ENCODE results near the gene TNNC2. TPM values are rescaled to one million over a fixed set of nuclear protein-coding genes. Genes with fewer than 3 reads are reported as not detected.

TNNC2 gene
- total and polyA plus RNA-seq, 2 of the 13 experiments (the other 11 are each of a cell fraction or from before 2014, with no cell fraction given): 1.8 to 4.7 TPM

- TF ChIP-seq PCBP2 (optimal IDR thresholded peaks at IDR 0.05; ENCODE audit: low read depth, low read length, poor library complexity, severe bottlenecking) (no peak), ZNF18 (CRISPR knock-in tag; IDR thresholded peaks at IDR 0.05; ENCODE audit: insufficient replicate concordance) (no peak), ATF2 (CRISPR knock-in tag; IDR thresholded peaks at IDR 0.05) (0 out of 2 replicates have a peak, but pooled peaks have one; percentile 43), ZFP1 (CRISPR knock-in tag; IDR thresholded peaks at IDR 0.05) (no peak), HCFC1 (IDR thresholded peaks at IDR 0.05; ENCODE audit: low read depth, low read length) (no peak), SIN3A (IDR thresholded peaks at IDR 0.05; ENCODE audit: borderline replicate concordance, low read depth, low read length) (no peak), KDM3A (CRISPR knock-in tag; IDR thresholded peaks at IDR 0.05; ENCODE audit: low read depth) (peak; percentile 65; the same call in 1 of the 2 replicates), PRPF4 (IDR thresholded peaks at IDR 0.05; ENCODE audit: low read depth, low read length, poor library complexity, severe bottlenecking) (peak; percentile 85), HNRNPL (IDR thresholded peaks at IDR 0.05; ENCODE audit: low read depth, low read length) (peak; percentile 70; the same call in 1 of the 2 replicates), CBX5 (CRISPR knock-in tag; IDR thresholded peaks at IDR 0.05; ENCODE audit: borderline replicate concordance) (0 out of 2 replicates have a peak, but pooled peaks have one; percentile 38), NR2C2 (CRISPR knock-in tag; IDR thresholded peaks at IDR 0.05; ENCODE audit: borderline replicate concordance) (peak; percentile 59; the same call in 1 of the 2 replicates), ETS1 (CRISPR knock-in tag; IDR thresholded peaks at IDR 0.05) (no peak), NFIB (CRISPR knock-in tag; IDR thresholded peaks at IDR 0.05; ENCODE audit: borderline replicate concordance) (0 out of 2 replicates have a peak, but pooled peaks have one; percentile 44), YEATS2 (CRISPR knock-in tag; IDR thresholded peaks at IDR 0.05; ENCODE audit: borderline replicate concordance) (peak; percentile 64; the same call in 1 of the 2 replicates), ZNF704 (CRISPR knock-in tag; IDR thresholded peaks at IDR 0.05; ENCODE audit: borderline replicate concordance) (no peak), ZNF563 (CRISPR knock-in tag; IDR thresholded peaks at IDR 0.05) (no peak), PRDM10 (CRISPR knock-in tag; IDR thresholded peaks at IDR 0.05; ENCODE audit: low read depth) (no peak), ZNF382 (CRISPR knock-in tag; IDR thresholded peaks at IDR 0.05; ENCODE audit: borderline replicate concordance) (no peak)
Observed at GRCh38 chr20:45823949-45824835, 2.9 kb downstream of the TNNC2 start (continued).
